Hematopoietic multipotent progenitor cell (in vitro differentiated cells): ENCODE data around the gene KLF7. TPM values are rescaled to one million over a fixed set of nuclear protein-coding genes. Genes with fewer than 3 reads are reported as not detected.

ENCODE experiments used
- DNase-seq, 3 donors: peaks; one replicate each; pipeline ENCODE4 v3.0.0-alpha.2; 2011 to 2015; ENCODE audit warnings: low read depth in 2 of 3, low spot score in 2 of 3
- total RNA-seq: library from RNA; depleted of rRNA; stranded (reverse); fragments of >200 nt; gene quantifications from one replicate; pipeline ENCODE4 v1.2.3, GENCODE V29; 2012

Gene KLF7
- total RNA-seq, 1 donor = 22.6 TPM

GRCh38 chr2:207130958-207131521, 34.7 kb downstream of the KLF7 start:
- DNase-seq = no peak

DNA sequence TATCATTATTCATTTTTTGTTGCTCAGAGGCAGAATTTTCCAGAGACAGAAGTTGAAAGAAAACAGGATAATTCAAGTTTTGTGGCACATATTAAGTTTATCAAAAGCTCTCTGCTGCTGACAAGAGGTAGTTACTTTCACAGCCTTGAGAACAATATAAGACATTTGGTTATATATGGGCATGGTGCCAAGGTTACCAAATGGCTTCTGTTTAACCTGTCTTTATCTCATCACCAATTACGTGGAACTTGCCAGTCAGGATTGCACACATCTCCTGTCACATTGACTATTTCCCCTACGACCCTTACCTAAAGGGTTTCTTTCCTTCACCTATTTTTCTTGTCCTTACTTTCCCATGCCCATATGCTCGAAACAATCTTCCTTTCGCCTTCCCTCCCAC, 35.9 kb downstream of the KLF7 start:
- no peak for DNase-seq

GRCh38 chr2:207128867-207129266, 36.9 kb downstream of the KLF7 start:
- no peak for DNase-seq

DNA sequence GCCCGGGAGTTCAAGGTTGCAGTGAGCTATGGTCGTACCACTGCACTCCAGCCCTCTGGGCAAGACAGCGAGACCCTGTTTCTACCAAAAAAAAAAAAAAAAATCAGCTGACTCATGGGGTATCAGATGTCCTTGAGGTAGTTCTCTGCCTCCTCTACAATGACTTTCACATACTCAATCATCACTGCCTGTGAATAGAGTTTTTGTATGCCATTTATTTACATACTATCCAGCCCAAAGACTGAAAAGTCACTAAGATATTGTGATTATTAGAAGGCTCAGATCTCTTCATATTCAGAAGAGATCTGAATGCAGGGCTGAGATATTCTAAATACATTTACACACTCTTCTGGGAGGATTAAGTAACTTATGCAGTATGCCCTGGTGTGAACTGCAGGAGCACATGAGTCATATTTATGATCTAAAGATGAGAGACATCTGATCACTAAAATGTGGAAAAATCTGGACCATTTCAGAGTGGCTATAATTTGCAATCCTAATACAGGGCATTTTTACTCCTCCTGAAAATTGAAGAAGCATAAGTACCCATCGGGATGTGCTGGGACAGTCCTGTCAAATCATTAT, 38.9 kb downstream of the KLF7 start:
- no peak for DNase-seq

DNA sequence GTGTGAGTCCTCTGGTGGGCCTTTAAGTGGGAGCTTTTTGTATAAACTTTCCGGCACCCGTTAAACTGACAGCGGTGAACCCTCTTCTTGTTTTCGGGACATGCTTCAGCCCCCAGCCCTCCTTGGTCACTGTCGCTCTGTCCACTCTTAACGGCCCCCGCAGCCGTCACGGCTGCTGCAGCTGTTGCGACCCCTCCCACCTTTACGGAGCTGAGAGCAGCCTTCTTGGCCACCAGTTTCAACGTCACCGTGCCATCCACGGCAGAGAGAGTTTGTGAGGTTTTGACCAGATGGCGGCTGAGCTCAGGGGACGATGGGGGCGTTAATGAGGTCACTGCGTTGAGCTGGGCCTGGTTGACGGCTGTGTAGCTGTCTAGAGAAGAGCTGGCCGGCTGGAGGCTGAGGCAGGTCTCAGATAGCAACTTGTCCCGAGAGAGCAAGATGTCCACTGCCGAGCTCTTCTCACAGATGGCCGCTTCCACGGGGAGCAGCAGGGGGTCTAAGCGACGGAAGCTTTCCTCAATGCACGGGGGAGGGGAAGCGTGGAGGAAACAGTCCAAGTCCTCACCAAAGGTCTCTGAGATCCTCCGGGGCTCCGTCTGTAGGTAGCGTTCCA, 41.9 kb downstream of the KLF7 start:
- no peak for DNase-seq

- DNase-seq = no peak
These were observed 42.4 kb downstream of the KLF7 start for GRCh38 chr2:207123335-207123744.

- DNase-seq = no peak
These were observed 43.0 kb downstream of the KLF7 start for GRCh38 chr2:207122651-207123334.

DNA sequence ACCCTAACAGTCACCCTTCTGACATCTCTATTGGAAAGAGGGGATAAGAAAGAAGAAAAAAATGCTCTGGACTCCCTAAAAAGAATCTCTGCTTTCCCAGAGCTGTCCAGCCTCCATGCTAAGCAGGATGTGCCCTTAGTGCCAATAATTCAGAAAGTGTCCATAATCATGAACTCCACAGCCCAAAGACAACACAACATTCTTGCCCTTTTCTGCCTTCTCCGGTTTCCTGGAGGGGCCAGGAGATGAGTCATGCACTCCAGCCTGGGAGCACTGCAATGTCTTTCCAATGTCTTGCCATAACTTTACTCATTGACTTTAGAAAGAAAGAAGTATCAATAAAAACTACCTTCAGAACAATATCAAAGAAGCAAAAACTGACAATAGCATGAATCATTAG, 44.0 kb downstream of the KLF7 start:
- no peak for DNase-seq

GRCh38 chr2:207119048-207119447, 46.7 kb downstream of the KLF7 start:
- no peak for DNase-seq

GRCh38 chr2:207117668-207118067, 48.1 kb downstream of the KLF7 start:
- DNase-seq = no peak

DNA sequence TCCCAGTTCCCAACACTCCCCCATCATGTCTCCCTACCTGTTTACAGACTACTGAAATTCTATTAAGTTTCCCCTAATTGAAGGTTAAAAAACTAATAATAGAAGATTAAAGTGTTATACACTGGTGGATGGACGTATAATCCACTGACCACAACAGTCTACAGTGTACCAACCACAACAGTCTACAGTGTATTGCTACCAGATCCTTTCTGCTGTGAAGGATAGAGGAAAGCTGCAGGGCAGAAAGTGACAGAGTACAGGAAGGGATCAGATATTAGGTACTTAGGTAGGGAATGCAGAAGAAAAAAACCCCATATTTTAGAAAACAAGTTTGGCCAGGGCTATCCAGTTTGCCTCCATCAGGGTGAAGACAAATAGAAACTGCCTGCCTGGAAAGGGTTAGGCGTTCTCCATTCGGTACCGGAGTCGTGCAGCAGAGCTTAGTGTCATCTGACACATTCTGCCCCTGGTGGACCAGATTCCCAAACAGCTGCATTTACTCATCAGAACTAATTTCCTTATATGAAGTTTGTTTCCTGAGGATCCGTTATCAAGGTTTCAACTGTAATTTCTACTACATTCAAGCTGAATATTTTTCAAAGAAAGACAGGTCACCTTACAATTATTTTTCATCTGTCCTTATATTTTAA, 49.9 kb downstream of the KLF7 start:
- no peak for DNase-seq

- no peak for DNase-seq
These were observed 52.3 kb downstream of the KLF7 start for GRCh38 chr2:207113414-207113813.

DNA sequence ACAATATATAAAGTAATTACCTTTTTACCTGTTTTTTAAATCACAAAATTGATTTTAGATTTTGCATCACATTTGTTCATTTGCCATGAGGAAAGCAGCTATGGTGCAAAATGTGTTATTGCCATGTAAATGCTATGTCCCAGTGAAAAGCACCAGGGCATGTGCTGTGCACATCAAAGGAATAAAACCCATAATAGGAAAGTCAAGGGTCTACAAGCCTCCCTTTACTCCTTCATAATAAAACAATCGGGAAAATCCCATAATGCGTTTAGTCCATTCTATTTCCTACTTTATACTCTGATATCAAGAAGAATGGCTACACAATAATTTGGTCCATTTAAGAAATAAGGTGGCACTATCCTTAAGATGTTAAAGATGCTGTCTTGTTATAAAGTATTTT, 53.0 kb downstream of the KLF7 start:
- DNase-seq = no peak

DNA sequence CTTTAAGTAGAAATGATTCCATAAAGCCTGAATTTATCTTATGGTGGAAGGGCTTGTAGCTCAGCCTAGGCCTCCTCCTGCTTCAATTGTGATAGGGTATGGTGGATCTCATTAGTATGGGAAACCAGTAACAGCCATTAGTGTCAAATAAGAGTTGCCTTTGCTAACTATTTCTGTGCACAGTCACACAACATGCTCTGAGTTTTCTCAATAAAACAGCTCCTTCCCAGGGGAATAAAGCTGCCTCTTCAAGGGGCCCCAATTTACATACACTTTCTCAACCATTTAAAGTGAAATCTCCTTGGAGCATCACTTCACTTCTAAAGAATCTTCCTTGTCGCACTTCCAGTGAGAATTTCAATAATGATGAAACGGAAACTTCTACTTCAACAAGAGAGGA, 53.4 kb downstream of the KLF7 start:
- DNase-seq = no peak

- DNase-seq = no peak
These were observed 54.0 kb downstream of the KLF7 start for GRCh38 chr2:207111757-207112156.

GRCh38 chr2:207110715-207111114, 55.0 kb downstream of the KLF7 start:
- DNase-seq = no peak

- no peak for DNase-seq
These were observed 55.4 kb downstream of the KLF7 start for GRCh38 chr2:207110310-207110709.

GRCh38 chr2:207109768-207110167, 56.0 kb downstream of the KLF7 start:
- DNase-seq = no peak

DNA sequence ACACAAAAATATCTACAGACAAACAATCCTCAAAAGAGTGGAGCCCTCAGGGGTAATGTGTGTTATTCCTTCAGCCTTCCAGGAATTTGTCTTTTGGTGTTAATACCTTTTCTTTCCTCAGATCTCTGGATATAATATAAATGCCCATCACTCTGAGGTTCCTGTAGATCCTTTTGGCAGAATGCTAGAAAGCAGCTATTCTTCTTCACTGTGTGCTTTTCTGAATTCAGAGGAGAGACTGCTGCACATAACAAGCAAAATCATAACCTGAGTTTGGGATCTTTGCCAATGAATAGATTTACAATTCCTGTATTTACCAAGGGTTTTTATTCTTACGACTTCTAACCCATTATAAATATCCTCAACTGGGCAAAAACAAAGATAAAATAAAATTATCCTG, 57.3 kb downstream of the KLF7 start:
- DNase-seq = no peak

GRCh38 chr2:207107551-207107950, 58.2 kb downstream of the KLF7 start:
- peak in 2 of 3 donors; percentile 85 to 95 for DNase-seq

DNA sequence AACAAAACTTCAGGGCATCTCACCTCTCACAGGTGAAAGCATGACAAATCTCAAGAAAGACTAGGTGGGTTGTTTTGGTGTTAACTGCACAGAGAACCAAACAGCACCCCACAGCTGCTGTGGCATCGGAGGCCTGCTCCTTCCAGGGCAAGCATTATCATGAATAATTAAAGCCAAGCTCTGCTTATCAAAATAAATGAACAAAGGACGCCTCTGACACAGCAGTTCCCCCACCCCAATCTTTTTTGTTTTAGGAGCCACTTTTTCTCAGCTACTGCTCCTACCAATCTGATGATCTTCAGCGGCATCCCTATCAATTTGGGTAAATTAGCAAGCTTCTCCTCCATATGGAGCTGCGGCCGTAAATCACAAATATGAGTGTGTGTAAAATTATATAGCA, 58.6 kb downstream of the KLF7 start:
- DNase-seq = no peak

GRCh38 chr2:207103132-207103531, 62.6 kb downstream of the KLF7 start:
- DNase-seq = no peak
